ENCODE data around the gene GPC5.

GPC5 gene

GRCh38 chr13:92838786-92839185, 1440.4 kb downstream of the GPC5 start:
- DNase-seq (ENCODE audit: low read depth) = peak; percentile 97
- H3K4me3 ChIP-seq (ENCODE audit: low read depth, low read length) = no peak overlapping the region
- TF ChIP-seq, protein P1, sequence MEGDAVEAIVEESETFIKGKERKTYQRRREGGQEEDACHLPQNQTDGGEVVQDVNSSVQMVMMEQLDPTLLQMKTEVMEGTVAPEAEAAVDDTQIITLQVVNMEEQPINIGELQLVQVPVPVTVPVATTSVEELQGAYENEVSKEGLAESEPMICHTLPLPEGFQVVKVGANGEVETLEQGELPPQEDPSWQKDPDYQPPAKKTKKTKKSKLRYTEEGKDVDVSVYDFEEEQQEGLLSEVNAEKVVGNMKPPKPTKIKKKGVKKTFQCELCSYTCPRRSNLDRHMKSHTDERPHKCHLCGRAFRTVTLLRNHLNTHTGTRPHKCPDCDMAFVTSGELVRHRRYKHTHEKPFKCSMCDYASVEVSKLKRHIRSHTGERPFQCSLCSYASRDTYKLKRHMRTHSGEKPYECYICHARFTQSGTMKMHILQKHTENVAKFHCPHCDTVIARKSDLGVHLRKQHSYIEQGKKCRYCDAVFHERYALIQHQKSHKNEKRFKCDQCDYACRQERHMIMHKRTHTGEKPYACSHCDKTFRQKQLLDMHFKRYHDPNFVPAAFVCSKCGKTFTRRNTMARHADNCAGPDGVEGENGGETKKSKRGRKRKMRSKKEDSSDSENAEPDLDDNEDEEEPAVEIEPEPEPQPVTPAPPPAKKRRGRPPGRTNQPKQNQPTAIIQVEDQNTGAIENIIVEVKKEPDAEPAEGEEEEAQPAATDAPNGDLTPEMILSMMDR (conservative IDR thresholded peaks at IDR 0.05; ENCODE audit: low read depth, low read length) = no peak

GRCh38 chr13:92842145-92842544, 1443.7 kb downstream of the GPC5 start:
- DNase-seq (ENCODE audit: low read depth) = peak; percentile 95
- TF ChIP-seq, protein P1 (conservative IDR thresholded peaks at IDR 0.05; ENCODE audit: low read depth, low read length) = no peak
- no peak overlapping the region for H3K4me3 ChIP-seq (ENCODE audit: low read depth, low read length)

GRCh38 chr13:92843549-92843948, 1445.1 kb downstream of the GPC5 start:
- peak; percentile 83 for DNase-seq (ENCODE audit: low read depth)
- TF ChIP-seq, protein P1 (conservative IDR thresholded peaks at IDR 0.05; ENCODE audit: low read depth, low read length) = no peak
- H3K4me3 ChIP-seq (ENCODE audit: low read depth, low read length) = no peak overlapping the region

- H3K4me3 ChIP-seq (ENCODE audit: low read depth, low read length) = no peak overlapping the region
- no peak for DNase-seq (ENCODE audit: low read depth)
- TF ChIP-seq, protein P1 (conservative IDR thresholded peaks at IDR 0.05; ENCODE audit: low read depth, low read length) = no peak
Measured at GRCh38 chr13:92849381-92849780, 1451.0 kb downstream of the GPC5 start.

DNA sequence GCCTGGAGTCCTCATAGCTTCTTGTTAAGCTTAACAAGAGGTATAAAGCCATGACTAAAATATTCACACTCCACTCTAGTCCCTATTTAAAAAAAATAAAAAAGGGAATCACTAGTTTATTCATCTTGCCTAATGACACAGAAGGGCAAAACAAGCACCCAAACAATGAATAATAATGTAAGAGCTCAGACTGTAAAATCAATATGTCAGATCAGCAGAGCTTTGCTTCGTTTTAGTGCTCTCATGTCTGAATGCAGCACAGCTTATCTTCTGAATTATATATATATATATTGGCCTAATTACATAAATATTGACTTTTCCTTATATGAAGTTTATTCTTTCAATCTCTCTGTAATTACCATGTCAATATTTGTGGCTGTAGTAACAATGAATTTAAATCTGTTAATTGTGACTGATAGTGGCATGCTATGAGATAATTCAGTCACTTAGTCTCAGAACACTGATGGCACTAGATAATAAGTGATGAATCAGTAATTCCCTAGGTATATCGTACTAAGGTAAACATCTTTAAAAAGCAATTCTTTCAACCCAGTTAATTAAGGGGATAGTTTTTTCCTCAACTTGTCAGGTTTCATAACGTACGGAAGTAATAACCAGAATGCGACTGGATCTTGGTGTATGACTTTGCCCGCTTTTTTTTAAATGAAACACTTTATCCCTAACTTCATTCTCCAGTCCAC, 1466.3 kb downstream of the GPC5 start:
- no peak overlapping the region for H3K4me3 ChIP-seq (ENCODE audit: low read depth, low read length)
- TF ChIP-seq, protein P1 (conservative IDR thresholded peaks at IDR 0.05; ENCODE audit: low read depth, low read length) = no peak
- no peak for DNase-seq (ENCODE audit: low read depth)

- no peak overlapping the region for H3K4me3 ChIP-seq (ENCODE audit: low read depth, low read length)
- DNase-seq (ENCODE audit: low read depth) = no peak
- TF ChIP-seq, protein P1 (conservative IDR thresholded peaks at IDR 0.05; ENCODE audit: low read depth, low read length) = no peak
Measured at GRCh38 chr13:92873029-92873428, 1474.6 kb downstream of the GPC5 start.

GRCh38 chr13:92886535-92887077, 1488.2 kb downstream of the GPC5 start:
- no peak overlapping the region for H3K4me3 ChIP-seq (ENCODE audit: low read depth, low read length)
- TF ChIP-seq, protein P1 (conservative IDR thresholded peaks at IDR 0.05; ENCODE audit: low read depth, low read length) = no peak
- DNase-seq (ENCODE audit: low read depth) = no peak

All from choroid plexus epithelial cell (primary cell).